Fibroblast of villous mesenchyme (primary cell): Measurements from ENCODE around the gene RSPH10B. TPM values are rescaled to one million over a fixed set of nuclear protein-coding genes. Genes with fewer than 3 reads are reported as not detected.
"Not testable (repeated sequence)": the region's sequence is repeated elsewhere in the genome, so short reads cannot be mapped to it uniquely, and the experiment has no call there.

ENCODE experiments used
- DNase-seq: peaks from one replicate; pipeline ENCODE4 v3.0.0-alpha.2; 2010; ENCODE audit warnings: low read depth
- H3K4me3 ChIP-seq: 2 replicates; pipeline ENCODE4 v1.5.1; 2011; ENCODE audit warnings: low read depth, mild to moderate bottlenecking, low read length
- CTCF ChIP-seq: IDR thresholded peaks from 2 replicates; pipeline ENCODE4 v1.5.1; 2012; ENCODE audit warnings: low read depth, mild to moderate bottlenecking, low read length; ENCODE audit not compliant: insufficient read depth
- total RNA-seq: library from RNA; depleted of rRNA; stranded (reverse); fragments of >200 nt; gene quantifications from 2 replicates; pipeline ENCODE4 v1.2.3, GENCODE V29; 2012

Gene RSPH10B
- total RNA-seq, 1 donor = under 0.01 TPM

- no peak for DNase-seq
- TF ChIP-seq CTCF = no peak
- no peak overlapping the region for H3K4me3 ChIP-seq
These were observed 36.9 kb upstream of the RSPH10B start for GRCh38 chr7:6007386-6007785.

DNA sequence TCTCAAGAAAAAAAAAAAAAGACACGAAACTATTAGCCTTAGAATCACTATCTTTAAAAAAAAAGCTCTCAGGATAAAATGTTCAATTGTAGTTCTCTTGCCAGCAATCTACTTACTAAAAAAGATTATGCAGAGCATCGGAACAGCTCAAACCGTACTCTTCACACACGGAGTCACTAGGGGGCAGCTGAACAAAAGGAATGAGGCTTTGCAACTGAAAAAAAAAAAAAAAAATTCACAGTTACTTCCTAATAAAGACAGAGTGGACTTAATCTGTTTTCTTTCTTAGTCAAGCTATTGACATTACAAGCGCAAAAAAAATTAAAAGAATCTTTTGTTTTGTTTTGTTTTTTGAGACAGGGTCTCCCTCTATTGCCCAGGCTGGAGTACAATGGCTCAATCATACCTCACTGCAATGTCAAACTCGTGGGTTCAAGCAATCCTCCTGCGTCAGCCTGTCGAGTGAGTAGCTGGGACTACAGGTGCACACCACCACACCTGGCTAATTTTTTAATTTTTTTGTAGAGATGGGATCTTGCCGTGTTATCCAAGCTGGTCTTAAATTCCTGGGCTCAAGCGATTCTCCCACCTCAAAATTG is 26.8 kb upstream of the RSPH10B start:
- TF ChIP-seq CTCF = peak; percentile 68
- H3K4me3 ChIP-seq = no peak overlapping the region
- peak; percentile 74 for DNase-seq

- not testable (repeated sequence) for H3K4me3 ChIP-seq, DNase-seq
These were observed 16.6 kb upstream of the RSPH10B start for GRCh38 chr7:5987061-5987460.

DNA sequence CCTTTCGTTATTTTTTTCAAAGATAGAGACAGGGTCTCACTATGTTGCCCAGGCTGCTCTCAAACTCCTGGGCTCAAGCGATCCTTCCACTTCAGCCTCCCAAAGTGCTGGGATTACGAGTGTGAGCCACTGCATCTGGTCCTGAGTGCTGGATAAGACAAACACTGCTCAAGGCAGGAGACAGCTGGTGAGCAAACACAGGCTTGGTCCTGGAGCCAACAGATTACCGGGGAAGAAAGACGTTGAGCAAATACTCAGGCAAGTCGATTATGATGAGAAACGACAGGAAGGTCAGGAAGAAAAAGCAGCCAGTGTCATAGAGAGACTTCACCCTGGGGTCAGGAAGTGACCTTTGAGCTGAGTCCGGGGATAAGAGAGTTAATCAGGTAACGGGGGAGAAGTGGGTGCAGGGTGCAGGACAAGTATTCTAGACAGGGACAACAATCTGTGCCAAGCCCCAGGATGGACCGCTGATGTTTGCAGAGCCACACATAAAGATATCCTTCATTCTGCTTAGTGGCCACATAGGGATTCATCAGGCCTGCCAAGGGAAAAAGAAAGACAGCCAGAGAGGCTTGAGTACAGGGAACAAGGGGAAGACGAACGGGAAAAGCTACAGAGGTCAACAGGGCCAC is 9.3 kb upstream of the RSPH10B start:
- not testable (repeated sequence) for DNase-seq, H3K4me3 ChIP-seq

- H3K4me3 ChIP-seq, DNase-seq: not testable (repeated sequence)
These were observed 3.1 kb upstream of the RSPH10B start for GRCh38 chr7:5973580-5973979.

DNA sequence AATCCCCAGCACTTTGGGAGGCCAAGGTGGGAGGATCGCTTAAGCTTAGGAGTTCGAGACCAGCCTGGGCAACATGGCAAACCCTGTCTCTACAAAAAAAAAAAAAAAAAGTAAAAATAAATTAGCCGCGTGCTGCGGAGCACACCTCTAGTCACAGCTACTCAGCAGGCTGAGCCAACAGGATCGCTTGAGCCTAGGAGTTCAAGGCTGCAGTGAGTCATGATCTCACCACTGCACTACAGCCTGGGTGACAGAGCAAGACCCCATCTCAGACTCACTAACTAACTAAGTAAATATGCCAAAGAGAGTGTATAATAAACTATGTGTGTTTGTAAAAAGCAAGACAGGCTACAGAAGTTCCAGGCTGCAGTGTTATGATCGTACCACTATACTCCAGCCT is 6.7 kb downstream of the RSPH10B start:
- DNase-seq, H3K4me3 ChIP-seq: not testable (repeated sequence)

GRCh38 chr7:5963205-5963604 is 7.3 kb downstream of the RSPH10B start:
- DNase-seq, H3K4me3 ChIP-seq: not testable (repeated sequence)

DNA sequence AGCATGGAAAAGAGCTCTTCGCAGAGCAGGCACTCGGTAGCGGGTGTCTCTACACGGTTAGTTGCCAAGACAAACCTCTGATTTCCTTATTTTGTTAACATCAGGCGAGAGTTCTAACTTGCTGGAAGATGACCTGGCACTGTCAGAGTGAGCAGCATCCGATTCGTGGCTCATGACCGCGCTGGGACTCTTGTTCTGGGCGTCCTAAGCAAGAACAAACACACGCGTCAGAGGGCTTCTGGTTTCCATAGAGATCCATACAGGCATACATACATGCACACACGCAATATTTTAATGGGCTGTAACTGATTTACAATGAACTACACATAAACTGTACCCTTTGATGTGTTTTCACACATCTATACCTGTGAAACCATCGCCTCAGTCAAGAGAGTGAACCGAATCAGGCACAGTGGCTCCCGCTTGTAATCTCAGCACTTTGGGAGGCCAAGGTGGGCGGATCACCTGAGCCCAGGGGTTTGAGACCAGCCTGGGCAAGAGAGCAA is 35.5 kb downstream of the RSPH10B start:
- DNase-seq, H3K4me3 ChIP-seq: not testable (repeated sequence)

GRCh38 chr7:5931905-5932644 is 38.4 kb downstream of the RSPH10B start:
- H3K4me3 ChIP-seq = not testable (repeated sequence)
- peak; percentile 69 for DNase-seq

DNA sequence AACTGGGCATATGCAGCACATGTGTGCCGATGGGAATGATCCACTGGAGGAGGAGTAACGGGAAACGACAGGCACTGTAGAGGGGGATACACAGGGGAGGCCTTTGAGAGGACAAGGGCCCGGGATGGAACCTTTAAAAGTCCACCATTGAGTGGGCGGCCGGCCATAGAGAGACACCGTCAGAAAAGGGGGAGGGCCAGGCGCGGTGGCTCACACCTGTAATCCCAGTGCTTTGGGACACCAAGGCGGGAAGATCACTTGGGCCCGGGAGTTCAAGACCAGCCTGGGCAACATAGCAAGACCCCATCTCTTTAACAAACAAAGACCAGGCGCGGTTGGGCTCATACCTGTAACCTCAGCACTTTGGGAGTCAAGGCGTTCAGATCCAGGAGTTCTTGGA is 39.2 kb downstream of the RSPH10B start:
- H3K4me3 ChIP-seq, DNase-seq: not testable (repeated sequence)

- not testable (repeated sequence) for H3K4me3 ChIP-seq, DNase-seq
These were observed 40.2 kb downstream of the RSPH10B start for GRCh38 chr7:5930290-5930689.

DNA sequence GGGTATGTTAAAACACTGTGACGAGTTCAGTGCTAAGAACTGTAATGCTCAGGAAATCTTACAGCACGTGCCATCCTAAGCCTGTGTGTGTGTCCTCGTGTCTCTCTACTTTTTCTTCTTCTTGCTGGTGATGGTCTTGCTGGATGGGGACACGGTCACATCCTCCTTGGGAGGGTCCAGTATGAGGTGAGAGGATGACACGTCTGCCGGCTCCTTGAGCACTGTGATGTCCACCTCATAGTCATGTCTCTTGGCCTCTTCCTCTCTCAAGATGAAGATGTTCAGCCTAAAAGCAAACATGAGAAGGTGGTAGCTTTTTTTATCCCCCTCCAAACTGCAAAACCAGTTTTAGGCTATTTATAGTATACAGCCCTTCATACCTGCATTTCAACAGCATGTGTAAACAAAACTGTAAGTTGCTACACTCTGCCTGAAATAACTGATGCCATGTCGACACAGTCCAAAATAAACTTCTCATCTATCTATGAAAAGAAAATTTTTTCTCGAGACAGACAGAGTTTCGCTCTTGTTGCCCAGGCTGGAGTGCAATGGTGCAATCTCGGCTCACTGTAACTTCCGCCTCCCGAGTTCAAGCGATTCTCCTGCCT is 44.1 kb downstream of the RSPH10B start:
- H3K4me3 ChIP-seq, DNase-seq: not testable (repeated sequence)

GRCh38 chr7:5924630-5925029 is 45.9 kb downstream of the RSPH10B start:
- not testable (repeated sequence) for H3K4me3 ChIP-seq, DNase-seq

GRCh38 chr7:5924180-5924579 is 46.3 kb downstream of the RSPH10B start:
- H3K4me3 ChIP-seq, DNase-seq: not testable (repeated sequence)

DNA sequence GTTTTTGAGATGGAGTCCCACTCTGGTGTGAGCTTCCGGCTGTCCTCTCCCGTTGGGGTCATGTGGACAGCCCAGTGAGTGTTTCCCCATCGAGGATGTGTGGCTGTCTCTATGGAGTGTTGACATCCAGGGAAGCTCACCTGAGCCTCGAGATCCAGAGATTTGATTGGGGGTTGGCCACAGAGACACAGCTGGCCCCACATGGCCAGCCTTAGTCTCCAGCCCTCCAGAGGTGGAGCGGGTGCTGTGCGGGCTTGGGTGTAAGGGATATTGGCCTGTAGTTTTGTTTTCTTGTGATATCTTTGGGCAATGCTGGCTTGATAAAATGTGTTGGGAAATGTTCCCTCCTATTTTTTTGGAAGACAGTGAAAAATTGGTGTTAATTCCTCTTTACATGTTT is 54.0 kb downstream of the RSPH10B start:
- DNase-seq, H3K4me3 ChIP-seq: not testable (repeated sequence)

- not testable (repeated sequence) for H3K4me3 ChIP-seq, DNase-seq
These were observed 61.7 kb downstream of the RSPH10B start for GRCh38 chr7:5908835-5909234.
